ENCODE measurements around the gene PCDHA9. TPM values are rescaled to one million over a fixed set of nuclear protein-coding genes. Genes with fewer than 3 reads are reported as not detected.
"Not testable (repeated sequence)": the region's sequence is repeated elsewhere in the genome, so short reads cannot be mapped to it uniquely, and the experiment has no call there.

PCDHA9 gene, protein sequence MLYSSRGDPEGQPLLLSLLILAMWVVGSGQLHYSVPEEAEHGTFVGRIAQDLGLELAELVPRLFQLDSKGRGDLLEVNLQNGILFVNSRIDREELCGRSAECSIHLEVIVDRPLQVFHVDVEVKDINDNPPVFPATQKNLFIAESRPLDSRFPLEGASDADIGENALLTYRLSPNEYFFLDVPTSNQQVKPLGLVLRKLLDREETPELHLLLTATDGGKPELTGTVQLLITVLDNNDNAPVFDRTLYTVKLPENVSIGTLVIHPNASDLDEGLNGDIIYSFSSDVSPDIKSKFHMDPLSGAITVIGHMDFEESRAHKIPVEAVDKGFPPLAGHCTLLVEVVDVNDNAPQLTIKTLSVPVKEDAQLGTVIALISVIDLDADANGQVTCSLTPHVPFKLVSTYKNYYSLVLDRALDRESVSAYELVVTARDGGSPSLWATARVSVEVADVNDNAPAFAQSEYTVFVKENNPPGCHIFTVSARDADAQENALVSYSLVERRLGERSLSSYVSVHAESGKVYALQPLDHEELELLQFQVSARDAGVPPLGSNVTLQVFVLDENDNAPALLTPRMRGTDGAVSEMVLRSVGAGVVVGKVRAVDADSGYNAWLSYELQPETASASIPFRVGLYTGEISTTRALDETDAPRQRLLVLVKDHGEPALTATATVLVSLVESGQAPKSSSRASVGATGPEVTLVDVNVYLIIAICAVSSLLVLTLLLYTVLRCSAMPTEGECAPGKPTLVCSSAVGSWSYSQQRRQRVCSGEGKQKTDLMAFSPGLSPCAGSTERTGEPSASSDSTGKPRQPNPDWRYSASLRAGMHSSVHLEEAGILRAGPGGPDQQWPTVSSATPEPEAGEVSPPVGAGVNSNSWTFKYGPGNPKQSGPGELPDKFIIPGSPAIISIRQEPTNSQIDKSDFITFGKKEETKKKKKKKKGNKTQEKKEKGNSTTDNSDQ
- polyA plus RNA-seq (2014; cell fraction: cytosol; rRNA removed) = 0.07 and 0.12 TPM in 2 replicates
- polyA plus RNA-seq (2014; cell fraction: nucleus; rRNA removed) = 0.30 and 0.40 TPM in 2 replicates

DNA sequence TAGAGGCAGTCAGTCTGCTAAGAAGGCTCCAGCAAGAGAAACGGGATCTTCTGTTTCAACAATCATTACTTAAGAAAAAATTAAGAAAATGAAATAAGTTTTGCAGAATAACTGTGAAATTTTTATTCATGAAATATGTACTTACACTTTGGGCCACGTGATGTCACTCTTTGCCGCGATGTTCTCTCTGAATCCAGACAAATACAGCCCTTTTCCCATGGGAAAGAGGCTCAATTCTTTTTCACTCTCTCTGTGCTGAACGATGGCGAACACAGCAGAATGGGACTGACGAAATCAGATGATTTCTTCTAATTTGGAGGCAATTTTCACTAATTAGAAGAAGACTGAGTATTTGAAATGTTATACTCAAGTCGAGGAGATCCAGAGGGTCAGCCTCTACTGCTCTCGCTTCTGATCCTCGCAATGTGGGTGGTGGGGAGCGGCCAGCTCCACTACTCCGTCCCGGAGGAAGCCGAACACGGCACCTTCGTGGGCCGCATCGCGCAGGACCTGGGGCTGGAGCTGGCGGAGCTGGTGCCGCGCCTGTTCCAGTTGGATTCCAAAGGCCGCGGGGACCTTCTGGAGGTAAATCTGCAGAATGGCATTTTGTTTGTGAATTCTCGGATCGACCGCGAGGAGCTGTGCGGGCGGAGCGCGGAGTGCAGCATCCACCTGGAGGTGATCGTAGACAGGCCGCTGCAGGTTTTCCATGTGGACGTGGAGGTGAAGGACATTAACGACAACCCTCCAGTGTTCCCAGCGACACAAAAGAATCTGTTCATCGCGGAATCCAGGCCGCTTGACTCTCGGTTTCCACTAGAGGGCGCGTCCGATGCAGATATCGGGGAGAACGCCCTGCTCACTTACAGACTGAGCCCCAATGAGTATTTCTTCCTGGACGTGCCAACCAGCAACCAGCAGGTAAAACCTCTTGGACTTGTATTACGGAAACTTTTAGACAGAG, at the start of gene PCDHA9:
Gene PCDHA9 (plus strand): TSS at position 244 of the 964 bp plus-strand sequence. CDS start 114 bp downstream, at position 358.
- not testable (repeated sequence) for DNase-seq (ENCODE audit: low spot score)

DNA sequence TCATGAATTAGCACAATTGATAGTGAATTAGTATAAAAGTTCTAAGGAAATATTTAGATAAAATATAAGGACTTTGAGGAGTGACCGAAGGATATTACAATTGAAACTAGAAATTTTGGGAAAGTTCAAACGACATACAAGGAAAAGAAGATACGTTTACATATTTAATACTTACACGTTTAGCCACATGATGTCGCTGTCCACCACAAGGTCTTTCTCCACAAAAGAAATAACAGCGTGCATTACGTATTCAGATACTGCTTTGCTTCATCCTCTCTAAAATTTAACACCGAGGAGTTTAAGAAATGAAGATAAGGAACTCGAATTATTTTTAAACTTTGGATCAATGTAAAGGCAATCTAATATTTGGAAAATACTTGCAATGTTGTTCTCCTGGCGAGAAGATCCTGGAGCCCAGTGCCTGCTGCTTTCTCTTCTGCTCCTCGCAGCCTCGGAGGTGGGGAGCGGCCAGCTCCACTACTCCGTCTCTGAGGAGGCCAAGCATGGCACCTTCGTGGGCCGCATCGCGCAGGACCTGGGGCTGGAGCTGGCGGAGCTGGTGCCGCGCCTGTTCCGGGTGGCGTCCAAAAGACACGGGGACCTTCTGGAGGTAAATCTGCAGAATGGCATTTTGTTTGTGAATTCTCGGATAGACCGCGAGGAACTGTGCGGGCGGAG, 47.2 kb upstream of the PCDHA9 start, which contains the start of gene PCDHA3:
Gene PCDHA3 (plus strand): TSS at position 242 of the 678 bp plus-strand sequence.
- DNase-seq (ENCODE audit: low spot score) = no peak

DNA sequence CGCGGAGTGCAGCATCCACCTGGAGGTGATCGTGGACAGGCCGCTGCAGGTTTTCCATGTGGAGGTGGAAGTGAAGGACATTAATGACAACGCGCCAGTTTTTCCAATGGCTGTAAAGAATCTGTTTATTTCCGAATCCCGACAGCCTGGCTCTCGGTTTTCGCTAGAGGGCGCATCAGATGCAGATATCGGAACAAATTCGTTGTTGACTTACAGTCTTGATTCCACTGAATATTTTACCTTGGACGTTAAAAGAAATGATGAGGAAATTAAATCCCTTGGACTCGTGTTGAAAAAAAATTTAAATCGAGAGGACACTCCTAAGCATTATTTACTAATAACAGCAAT, 46.7 kb upstream of the PCDHA9 start:
- no peak for DNase-seq (ENCODE audit: low spot score)

DNA sequence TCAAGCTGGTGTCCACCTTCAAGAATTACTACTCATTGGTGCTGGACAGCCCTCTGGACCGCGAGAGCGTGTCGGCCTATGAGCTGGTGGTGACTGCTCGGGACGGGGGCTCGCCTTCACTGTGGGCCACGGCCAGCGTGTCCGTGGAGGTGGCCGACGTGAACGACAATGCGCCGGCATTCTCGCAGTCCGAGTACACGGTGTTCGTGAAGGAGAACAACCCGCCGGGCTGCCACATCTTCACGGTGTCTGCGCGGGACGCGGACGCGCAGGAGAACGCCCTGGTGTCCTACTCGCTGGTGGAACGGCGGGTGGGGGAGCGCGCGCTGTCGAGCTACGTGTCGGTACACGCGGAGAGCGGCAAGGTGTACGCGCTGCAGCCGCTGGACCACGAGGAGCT, 45.8 kb upstream of the PCDHA9 start:
- DNase-seq (ENCODE audit: low spot score) = not testable (repeated sequence)

DNA sequence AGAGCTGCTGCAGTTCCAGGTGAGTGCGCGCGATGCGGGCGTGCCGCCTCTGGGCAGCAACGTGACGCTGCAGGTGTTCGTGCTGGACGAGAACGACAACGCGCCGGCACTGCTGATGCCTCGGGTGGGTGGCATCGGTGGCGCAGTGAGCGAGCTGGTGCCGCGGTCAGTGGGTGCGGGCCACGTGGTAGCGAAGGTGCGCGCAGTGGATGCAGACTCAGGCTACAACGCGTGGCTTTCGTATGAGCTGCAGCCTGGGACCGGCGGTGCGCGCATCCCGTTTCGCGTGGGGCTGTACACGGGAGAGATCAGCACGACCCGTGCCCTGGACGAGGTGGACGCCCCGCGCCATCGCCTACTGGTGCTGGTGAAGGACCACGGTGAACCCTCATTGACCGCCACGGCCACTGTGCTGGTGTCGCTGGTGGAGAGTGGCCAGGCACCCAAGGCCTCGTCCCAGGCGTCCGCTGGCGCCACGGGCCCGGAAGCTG, 45.4 kb upstream of the PCDHA9 start:
- DNase-seq (ENCODE audit: low spot score) = no peak

DNA sequence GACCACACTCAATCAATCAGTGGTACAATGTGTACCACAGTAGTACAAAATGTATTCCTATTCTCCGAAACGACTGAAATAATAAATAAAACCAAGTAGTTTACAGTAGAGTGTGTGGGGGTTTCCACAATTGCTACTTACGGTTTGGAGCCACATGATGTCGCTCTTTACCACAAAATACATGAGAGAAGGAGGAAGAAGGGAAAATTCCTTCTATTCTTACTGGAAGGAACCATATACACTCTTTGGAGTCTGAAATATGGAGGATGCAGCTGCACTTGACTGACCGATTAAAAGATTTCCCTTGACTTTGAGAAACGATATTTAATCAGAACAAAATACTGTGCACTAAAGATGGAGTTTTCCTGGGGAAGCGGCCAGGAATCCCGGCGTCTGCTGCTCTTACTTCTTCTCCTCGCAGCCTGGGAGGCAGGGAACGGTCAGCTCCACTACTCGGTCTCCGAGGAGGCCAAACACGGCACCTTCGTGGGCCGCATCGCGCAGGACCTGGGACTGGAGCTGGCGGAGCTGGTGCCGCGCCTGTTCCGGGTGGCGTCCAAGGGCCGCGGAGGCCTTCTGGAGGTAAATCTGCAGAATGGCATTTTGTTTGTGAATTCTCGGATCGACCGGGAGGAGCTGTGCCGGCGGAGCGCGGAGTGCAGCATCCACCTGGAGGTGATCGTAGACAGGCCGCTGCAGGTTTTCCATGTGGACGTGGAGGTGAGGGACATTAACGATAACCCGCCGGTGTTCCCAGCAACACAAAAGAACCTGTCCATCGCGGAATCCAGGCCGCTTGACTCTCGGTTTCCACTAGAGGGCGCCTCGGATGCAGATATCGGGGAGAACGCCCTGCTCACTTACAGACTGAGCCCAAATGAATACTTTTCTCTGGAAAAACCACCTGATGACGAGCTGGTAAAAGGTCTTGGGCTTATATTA, 41.1 kb upstream of the PCDHA9 start, which contains the start of gene PCDHA4:
Gene PCDHA4 (plus strand): TSS at position 235 of the 942 bp plus-strand sequence.
- peak; percentile 88 for DNase-seq (ENCODE audit: low spot score)

DNA sequence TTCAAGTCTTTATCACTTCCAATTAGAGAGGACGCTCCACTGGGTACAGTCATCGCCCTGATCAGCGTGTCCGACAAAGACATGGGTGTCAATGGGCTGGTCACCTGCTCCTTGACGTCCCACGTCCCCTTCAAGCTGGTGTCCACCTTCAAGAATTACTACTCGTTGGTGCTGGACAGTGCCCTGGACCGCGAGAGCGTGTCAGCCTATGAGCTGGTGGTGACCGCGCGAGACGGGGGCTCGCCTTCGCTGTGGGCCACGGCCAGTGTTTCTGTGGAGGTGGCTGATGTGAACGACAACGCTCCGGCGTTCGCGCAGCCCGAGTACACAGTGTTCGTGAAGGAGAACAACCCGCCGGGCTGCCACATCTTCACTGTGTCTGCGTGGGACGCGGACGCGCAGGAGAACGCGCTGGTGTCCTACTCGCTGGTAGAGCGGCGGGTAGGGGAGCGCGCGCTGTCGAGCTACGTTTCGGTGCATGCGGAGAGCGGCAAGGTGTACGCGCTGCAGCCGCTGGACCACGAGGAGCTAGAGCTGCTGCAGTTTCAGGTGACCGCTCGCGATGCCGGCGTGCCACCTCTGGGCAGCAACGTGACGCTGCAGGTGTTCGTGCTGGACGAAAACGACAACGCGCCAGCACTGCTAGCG, 39.8 kb upstream of the PCDHA9 start:
- not testable (repeated sequence) for DNase-seq (ENCODE audit: low spot score)

DNA sequence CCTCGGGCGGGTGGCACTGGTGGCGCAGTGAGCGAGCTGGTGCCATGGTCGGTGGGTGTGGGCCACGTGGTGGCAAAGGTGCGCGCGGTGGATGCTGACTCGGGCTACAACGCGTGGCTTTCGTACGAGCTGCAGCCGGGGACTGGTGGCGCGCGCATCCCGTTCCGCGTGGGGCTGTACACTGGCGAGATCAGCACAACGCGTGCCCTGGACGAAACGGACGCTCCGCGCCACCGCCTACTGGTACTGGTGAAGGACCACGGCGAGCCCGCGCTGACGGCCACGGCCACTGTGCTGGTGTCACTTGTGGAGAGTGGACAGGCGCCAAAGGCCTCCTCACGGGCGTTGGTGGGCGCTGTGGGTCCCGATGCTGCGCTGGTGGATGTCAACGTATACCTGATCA, 39.3 kb upstream of the PCDHA9 start:
- no peak for DNase-seq (ENCODE audit: low spot score)

DNA sequence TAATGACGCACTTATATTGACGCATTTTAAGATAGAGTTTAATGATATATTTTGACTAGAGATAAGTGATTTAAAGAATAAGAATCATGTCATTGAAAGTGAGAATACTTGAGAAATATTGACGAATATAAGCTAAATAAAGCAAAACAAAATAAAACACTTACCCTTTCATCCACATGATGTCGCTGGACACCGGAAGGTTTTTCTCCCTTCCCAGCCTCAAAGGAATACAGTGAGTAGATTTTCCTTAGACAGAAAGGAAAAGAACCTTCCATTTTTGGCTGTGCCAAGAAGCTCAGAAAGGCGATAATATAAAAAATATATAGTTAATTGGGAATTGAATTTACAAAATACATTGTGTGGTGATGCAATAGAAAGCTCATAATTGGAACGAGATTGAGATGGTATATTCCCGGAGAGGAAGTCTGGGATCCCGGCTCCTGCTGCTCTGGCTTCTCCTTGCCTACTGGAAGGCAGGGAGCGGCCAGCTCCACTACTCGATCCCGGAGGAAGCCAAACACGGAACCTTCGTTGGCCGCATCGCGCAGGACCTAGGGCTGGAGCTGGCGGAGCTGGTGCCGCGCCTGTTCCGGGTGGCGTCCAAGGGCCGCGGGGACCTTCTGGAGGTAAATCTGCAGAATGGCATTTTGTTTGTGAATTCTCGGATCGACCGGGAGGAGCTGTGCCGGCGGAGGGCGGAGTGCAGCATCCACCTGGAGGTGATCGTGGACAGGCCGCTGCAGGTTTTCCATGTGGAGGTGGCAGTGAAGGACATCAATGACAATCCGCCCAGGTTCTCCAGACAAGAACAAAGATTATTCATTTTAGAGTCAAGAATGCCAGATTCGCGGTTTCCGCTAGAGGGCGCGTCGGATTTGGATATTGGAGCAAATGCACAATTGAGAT, 26.6 kb upstream of the PCDHA9 start, which contains the start of gene PCDHA5:
Gene PCDHA5 (plus strand): TSS at position 239 of the 906 bp plus-strand sequence.
- no peak for DNase-seq (ENCODE audit: low spot score)

DNA sequence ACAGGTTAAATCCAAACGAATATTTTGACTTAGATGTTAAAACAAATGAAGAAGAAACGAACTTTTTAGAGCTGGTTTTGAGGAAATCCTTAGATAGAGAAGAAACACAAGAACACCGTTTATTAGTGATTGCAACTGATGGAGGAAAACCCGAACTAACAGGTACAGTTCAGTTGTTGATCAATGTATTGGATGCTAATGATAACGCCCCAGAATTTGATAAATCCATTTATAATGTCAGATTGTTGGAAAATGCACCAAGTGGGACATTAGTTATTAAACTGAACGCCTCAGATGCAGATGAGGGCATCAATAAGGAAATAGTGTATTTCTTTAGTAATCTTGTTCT, 25.9 kb upstream of the PCDHA9 start:
- no peak for DNase-seq (ENCODE audit: low spot score)

DNA sequence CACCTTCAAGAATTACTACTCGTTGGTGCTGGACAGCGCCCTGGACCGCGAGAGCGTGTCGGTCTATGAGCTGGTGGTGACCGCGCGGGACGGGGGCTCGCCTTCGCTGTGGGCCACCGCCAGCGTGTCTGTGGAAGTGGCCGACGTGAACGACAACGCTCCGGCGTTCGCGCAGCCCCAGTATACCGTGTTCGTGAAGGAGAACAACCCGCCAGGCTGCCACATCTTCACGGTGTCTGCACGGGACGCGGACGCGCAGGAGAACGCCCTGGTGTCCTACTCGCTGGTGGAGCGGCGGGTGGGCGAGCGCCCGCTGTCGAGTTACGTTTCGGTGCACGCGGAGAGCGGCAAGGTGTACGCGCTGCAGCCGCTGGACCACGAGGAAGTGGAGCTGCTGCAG, 25.2 kb upstream of the PCDHA9 start:
- not testable (repeated sequence) for DNase-seq (ENCODE audit: low spot score)

DNA sequence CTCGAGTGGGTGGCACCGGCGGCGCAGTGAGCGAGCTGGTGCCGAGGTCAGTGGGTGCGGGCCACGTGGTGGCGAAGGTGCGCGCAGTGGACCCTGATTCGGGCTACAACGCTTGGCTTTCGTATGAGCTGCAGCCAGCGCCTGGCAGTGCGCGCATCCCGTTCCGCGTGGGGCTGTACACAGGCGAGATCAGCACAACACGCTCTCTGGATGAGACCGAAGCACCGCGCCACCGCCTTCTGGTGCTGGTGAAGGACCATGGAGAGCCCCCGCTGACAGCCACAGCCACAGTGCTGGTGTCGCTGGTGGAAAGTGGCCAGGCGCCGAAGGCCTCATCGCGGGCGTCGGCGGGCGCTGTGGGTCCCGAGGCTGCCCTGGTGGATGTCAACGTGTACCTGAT, 24.7 kb upstream of the PCDHA9 start:
- no peak for DNase-seq (ENCODE audit: low spot score)

DNA sequence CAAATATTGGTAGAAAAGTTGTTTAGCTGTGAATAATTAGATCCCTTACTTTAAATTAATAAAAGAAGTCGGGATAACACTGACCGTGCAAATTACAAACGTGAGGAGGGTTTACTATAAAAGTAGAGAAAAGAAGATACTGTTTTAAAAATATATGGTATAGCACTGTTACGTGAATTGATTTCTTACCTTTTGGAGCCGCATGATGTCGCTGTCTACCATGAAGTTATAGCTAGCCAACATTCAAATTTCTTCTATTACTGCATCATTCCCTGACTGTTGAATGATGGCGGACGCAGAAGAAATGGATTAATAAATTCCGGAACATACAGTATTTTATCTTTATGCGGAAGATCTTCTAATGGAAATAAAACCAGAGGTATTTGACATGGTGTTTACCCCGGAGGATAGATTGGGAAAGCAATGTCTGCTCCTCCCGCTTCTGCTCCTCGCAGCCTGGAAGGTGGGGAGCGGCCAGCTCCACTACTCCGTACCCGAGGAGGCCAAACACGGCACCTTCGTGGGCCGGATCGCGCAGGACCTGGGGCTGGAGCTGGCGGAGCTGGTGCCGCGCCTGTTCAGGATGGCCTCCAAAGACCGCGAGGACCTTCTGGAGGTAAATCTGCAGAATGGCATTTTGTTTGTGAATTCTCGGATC, 20.3 kb upstream of the PCDHA9 start, which contains the start of gene PCDHA6:
Gene PCDHA6 (plus strand): TSS at position 257 of the 658 bp plus-strand sequence. CDS start 132 bp downstream, at position 389.
- no peak for DNase-seq (ENCODE audit: low spot score)

DNA sequence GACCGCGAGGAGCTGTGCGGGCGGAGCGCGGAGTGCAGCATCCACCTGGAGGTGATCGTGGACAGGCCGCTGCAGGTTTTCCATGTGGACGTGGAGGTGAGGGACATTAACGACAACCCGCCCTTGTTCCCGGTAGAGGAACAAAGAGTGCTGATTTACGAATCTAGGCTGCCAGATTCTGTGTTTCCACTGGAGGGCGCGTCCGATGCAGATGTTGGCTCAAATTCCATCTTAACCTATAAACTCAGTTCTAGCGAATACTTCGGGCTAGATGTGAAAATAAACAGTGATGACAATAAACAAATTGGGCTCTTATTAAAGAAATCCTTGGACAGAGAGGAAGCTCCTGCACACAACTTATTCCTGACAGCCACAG, 19.8 kb upstream of the PCDHA9 start:
- DNase-seq (ENCODE audit: low spot score) = no peak

DNA sequence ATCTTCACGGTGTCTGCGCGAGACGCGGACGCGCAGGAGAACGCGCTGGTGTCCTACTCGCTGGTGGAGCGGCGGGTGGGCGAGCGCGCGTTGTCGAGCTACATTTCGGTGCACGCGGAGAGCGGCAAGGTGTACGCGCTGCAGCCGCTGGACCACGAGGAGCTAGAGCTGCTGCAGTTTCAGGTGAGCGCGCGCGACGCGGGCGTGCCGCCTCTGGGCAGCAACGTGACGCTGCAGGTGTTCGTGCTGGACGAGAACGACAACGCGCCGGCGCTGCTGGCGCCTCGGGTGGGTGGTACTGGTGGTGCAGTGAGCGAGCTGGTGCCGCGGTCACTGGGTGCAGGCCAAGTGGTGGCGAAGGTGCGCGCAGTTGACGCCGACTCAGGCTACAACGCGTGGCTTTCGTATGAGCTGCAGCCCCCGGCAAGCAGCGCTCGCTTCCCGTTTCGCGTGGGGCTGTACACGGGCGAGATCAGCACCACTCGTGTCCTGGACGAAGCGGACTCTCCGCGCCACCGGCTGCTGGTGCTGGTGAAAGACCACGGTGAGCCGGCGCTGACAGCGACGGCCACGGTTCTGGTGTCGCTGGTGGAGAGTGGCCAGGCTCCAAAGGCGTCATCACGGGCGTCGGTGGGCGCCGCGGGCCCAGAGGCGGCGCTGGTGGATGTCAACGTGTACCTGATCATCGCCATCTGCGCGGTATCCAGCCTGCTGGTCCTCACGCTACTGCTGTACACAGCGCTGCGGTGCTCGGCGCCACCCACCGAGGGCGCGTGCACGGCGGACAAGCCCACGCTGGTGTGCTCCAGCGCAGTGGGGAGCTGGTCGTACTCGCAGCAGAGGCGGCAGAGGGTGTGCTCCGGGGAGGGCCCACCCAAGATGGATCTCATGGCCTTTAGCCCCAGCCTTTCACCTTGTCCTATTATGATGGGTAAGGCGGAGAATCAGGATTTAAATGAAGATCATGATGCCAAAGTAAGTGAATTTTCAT, 18.4 kb upstream of the PCDHA9 start:
- not testable (repeated sequence) for DNase-seq (ENCODE audit: low spot score)
